HG03095 (cell line): Measurements from ENCODE around the gene PRR16.

Experiments used
- ATAC-seq: cut with Tn5 transposase; IDR thresholded peaks from one replicate; pipeline ENCODE4 v1.9.1; 2021; ENCODE audit warnings: moderate library complexity; ENCODE audit not compliant: unreplicated experiment

The PRR16 gene

DNA sequence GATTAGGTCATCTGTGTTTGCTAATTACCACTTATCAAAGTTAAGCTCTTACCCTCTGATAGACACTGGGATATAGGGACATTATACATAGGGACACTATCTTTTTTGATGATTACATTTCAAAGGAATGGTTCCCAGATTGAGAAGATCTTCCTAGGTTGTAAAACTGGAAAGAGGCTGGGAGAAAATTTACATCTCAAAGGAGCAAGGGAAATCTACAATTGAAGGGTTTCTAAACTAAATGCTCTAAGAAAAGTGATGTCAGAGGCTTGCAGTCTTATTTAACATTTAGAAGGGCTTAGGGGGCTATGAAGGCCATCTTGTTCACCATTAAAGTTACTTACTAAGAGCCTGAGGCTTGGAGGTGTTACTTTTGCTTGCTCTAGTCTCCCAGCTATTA, 242.8 kb downstream of the PRR16 start:
- no peak for ATAC-seq

DNA sequence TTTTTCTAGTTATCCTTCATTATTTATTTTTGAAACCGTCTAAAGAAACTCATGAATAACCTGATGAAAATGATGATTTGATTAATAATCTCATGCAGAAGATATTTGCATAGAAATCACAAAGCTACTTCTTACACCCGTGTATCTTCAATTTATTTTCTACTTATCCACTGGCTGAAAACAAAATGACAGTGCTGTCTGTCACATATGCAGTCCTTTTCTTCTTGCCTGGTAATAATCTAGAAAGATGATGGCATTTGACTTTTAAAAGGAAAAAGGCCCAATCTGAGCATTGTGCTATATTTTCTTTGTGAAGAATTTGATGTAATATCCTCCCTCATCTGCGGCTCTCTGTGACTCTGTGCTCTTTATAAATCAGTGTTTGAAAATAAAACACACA, 253.3 kb downstream of the PRR16 start:
- ATAC-seq: no peak

DNA sequence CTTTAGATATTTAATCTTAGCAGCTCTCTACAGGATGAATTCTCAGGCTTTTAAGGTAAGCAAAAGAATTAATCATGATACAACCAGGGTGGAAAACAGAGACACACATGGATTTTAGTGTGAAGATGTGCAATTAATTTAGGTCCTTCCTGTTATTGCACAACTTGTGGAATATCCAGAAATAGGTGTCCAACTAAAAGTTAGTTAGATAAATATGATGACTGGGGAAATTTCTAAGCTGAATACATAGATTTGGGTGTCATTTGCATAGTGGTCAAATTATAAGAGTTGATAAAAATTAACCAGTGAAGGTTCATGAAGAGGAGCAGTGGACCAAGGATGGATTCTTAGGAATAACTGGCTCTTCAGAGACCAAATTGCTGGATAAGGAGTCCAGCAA, 266.1 kb downstream of the PRR16 start:
- ATAC-seq: no peak

DNA sequence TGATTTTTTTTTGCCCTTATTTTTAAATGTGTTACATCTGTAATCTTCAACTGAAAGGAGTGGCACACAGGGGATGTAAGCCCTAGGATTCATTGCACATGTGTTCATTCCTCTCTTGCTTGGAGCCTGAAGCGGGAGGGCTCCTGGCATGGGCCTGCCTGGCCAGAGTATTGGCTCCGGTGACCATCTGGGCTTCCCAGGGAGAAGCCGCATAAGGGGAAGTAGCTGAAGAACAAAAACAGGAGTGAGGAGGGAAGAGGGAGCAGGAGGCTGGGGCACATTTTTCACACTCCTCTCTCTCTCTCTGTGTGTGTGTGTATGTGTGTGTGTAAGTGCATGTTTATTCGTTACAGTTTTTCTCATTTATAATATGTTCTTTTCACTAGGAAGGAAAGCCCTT, 269.9 kb downstream of the PRR16 start:
- no peak for ATAC-seq

DNA sequence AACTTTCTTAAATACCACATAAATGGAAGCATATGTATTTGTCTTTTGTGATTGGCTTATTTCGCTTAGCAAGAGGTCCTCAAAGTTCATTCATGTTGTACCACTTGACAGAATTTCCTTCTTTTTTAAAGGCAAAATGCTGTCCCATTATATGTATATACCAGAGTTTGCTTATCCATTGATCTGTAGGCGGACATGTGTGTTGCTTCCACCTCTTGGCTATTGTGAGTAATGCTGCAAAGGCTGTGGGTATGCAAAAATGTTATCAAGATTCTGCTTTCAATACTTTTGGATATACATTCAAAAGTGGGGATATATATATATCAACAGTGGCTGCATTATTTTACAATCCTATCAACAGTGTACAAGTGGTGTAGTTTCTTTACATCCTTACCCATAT, 271.0 kb downstream of the PRR16 start:
- ATAC-seq: no peak
